Epithelial cell of prostate (primary cell): ENCODE results near the gene VPS8.

Experiments used
- DNase-seq: peaks from one replicate; pipeline ENCODE4 v3.0.0-alpha.2; 2011; ENCODE audit warnings: low read depth, low spot score
- H3K27ac ChIP-seq: fragments of 450-650 bp; 2 replicates; pipeline ENCODE4 v1.5.1; 2017; ENCODE audit warnings: mild to moderate bottlenecking

VPS8 gene

DNA sequence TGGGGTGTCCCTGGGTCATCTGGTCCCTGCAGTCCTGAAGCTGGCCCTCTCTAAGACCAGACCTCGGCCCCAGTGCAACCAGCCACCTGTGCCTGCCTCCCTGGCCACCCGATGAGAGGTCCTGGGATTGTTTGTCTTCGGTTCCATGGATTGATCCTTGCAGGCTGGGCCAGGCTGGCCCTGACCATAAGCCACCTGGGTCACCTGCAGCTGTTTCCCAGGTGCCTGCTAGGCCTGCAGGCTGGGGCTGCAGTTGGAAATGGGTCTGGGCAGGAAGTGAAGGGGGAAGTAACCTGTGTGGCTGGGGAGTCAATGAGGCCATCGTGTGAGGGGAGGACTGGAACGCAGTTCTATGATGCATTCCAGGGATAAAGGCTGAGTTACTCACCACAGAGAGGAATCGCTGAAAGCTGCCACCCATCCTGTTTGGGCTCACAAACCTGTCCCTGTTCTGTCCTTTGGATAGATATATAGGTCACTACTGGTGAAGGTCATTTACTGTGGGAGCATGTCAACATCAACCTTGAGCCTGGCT, 30.9 kb upstream of the VPS8 start:
- no peak overlapping the region for H3K27ac ChIP-seq
- no peak for DNase-seq

DNA sequence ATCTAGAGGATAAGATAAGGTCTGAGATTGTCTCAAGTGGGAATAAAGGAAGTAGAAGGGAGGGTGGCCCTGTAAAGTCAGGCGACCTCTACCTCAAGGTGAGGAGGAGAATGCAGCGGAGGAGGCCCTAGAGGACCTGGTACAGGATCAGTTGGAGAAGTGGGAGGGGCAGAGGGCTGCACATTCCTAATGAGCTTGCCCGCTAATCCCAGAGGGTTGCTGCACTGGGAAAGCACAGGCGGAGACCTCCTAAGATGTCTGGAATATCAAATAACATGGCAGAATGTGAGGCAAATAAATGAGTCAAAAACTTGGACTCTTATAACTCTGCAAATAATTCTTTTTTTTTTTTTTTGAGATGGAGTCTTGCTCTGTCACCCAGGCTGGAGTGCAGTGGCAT, 30.2 kb upstream of the VPS8 start:
- DNase-seq, result no peak
- H3K27ac ChIP-seq, result no peak overlapping the region

DNA sequence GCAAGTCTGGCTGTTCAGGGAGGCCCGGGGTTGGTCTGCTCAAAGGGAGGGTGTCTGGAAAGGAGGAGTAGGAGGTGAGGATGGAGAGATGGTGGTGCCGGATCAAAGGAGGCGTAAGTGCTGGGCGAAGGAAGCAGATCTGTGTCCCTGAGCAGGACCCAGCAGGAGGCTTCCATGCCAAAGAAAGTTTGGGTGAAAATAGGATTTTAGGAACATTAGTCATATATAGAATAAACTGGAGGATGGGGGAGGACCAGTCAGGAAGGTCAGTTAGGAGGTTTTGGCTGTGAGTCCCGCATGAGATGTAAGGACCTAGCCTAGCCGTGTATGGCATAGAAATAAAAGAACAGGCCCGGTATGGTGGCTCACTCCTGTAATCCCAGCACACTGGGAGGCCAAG, 28.6 kb upstream of the VPS8 start:
- no peak for DNase-seq

DNA sequence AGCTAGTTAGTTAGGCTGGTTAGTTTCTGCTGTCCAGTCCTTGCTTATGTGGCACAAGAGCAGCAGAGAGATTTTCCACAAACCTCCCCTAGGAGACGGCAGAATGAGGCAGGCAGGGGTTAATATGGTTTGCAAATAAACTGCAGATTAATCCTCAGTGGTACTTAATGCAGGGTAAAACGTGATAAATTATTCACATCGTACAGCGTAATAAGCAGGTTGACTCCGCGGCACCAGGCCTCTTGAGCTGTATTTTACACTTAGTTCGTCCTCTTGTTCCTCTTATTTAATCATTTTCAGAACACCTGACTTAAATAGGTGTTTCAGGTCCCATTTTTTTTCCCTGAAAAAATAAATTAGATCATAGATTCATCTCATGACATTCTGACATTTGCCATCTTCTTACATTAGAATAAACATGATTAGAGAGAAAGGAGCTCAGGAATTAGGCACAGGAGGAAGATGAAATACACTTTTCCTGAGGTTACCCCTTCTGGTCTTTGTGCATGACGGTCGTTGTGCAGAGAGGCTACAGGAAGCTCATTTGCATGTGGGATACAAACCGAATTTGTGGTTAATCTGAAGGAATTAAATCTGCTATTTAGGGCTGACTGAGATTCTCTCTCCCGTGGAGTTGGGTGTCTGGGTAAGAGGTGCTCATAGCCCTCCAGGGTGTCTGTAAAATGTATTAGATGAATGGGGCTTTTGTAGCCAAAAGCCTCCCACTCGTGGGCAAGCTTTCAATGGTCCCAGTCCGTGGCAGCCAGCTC, 27.1 kb upstream of the VPS8 start:
- DNase-seq, result no peak
- H3K27ac ChIP-seq, result no peak overlapping the region

More for the DNA sequence above, 28.6 kb upstream of the VPS8 start:
- no peak overlapping the region for H3K27ac ChIP-seq

DNA sequence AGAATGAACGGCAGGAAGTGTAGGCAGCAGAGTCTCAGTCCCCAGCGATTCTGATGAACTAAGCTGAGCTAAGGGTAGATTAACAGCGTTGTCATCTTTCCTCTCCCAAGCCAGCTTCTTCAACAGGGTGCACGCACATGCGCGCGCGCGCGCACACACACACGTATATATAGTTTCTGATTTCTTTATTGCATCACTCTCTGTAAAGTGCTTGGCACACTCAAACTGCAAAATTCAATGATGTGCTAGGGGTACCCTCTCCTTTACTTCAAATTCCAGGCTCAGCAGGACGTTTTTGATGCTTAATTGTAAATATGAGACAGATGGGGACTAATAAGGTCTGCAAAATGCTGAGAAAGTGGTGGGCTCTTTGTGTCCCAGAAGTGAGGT, 26.1 kb upstream of the VPS8 start:
- DNase-seq, result no peak
- no peak overlapping the region for H3K27ac ChIP-seq

DNA sequence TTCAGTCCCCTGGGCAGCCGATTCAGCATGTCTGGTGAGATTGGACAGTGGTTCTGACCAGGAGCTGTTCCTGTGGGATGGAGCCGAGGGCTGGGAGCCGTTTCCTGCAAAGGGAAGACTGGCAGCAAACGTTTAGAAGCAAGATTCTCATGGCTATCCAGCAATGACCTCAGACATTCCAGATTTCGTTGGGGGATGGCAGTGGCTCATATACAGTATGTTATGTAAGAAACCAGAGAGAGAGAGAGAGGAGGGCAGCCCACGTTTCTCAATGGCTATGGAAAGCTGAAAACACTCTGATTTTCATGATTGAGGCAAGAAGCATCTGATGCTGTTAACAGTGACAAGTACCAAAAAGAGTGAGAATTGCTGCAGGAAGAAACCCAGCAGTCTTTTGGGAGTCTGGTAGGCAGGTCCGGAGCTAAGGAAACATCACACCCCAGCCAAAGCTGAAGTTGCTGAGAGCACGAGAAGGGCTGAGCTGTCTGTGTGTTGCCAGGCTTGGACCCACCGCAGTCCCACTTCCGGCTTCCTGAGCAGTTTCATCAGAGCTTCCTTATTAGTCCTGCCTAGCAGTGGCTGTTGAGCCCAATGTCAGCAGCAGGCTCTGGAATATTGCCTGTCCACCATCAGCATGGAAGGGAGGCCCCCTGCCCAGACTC, 25.6 kb upstream of the VPS8 start:
- no peak for DNase-seq
- H3K27ac ChIP-seq, result no peak overlapping the region

DNA sequence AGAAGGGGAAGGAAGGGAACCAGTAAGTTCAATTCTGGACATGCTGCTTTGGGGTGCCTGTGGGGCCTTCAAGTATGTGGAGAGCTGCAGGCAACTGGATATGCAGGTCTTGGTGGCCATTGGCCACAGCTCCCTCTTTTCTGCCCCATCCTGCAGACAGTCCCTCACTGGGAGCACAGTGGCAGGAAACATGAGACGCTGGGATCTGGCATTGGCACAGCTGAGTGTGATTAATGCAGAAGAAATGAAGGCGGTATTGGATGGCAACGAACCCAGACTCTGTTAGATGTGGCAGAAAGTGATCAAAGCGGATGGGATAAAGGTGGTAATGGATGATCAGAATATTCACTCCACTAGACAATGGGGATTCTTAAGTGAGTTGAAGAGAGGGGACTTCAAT, 23.2 kb upstream of the VPS8 start:
- DNase-seq, result no peak
- no peak overlapping the region for H3K27ac ChIP-seq

DNA sequence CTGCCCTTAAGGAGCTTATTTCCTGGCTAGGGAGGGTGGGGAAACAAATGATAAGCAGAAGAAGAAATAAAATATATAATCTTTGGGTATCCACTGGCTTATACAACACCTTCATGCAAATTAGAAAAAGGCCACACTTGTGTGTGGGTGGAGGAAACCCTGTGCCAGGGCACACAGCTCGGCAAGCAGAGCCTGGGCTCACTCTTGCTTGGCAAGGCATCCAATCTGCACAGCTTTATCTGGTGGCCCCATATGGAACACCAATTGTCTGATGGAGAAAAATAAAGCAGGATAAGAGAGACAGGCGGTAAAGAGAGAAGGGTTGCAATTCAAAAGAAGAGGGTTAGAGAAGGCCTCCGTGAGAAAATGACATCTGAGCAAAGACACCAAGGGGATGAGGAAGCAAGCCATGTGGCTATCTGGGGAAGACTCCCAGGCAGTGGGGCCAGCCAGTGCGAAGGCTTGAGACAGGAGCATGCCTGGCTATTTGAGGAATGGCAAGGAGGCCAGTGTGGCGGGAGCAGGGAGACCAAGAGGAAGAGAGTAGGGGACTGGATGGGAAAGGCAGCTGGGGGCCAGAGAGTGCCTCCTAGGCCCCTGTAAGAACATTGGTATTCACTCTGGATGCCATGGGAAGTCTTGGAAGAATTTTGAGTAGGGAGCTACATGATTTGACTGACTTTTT, 22.5 kb upstream of the VPS8 start:
- DNase-seq, result no peak

DNA sequence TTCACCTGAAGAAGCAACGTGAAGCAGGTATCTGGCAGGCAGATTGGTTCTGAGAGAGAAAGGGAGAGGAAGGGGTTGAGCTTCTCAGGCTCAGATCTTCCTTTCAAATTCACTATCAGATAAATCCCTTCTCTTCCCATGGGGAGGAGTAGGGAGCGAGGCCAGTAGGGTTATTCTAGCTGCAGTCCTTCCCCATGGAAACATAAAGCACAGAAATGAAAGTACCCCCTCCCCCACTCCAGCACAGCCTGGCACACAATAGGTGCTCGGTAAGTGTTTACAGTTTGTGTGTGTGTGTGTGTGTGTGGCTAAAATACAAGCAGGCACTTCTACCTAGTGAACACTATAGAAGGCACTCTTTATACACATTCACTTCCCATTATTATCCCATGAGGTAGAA, 20.8 kb upstream of the VPS8 start:
- DNase-seq, result no peak
- H3K27ac ChIP-seq, result no peak overlapping the region

More for the DNA sequence above, 22.5 kb upstream of the VPS8 start:
- no peak overlapping the region for H3K27ac ChIP-seq

DNA sequence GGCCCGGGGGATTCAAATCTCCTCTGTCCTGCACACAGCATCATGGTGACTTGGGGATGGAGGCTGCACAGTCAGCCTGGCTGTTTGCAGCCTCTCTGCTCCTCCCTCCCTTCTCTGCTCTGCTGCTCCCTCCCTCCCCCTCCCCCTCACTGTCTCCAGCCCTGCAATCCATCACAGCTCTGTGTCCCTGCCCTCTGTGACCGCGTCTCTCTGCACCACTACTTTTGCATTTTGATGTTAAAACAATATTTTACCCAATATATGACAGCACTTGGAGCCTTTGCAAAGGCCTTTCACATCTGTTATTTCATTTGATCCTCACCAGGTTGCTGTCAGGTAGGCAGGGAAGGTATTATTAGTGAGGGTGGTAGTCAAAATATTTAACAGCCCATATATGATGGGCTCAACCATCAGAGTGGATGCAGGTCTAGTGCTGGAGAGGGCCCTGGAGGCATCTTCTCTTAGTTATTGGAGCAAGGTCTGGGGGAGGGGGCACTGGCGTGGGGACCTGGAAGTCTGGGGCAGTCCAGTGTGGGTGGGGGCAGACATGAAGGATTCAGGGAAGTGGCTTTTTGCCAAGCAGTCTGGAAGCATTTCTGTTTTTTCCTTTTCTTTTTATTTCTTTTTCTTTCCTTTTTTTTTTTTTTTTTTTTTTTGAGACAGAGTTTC, 16.3 kb upstream of the VPS8 start:
- no peak for DNase-seq

DNA sequence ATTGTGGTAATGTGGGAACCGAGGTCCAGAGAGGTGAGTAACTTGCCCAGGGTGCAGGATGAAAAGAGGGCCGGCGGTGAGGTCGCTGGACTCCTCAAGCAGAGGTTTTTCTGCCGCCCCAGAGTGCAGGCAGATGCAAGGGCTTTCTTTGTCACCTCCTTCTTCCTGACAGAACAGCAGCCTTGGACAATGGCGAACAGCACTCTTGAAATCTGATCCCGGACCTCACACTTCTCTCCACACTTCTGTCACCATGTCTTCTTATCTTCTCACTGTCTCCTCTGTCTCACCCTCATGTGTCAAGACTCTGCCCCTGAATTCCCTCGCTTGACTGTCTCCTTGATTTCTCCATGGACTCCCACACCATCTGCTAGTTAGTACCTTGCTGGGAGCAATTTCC, 15.4 kb upstream of the VPS8 start:
- DNase-seq, result no peak
- no peak overlapping the region for H3K27ac ChIP-seq

More for the DNA sequence above, 16.3 kb upstream of the VPS8 start:
- no peak overlapping the region for H3K27ac ChIP-seq

DNA sequence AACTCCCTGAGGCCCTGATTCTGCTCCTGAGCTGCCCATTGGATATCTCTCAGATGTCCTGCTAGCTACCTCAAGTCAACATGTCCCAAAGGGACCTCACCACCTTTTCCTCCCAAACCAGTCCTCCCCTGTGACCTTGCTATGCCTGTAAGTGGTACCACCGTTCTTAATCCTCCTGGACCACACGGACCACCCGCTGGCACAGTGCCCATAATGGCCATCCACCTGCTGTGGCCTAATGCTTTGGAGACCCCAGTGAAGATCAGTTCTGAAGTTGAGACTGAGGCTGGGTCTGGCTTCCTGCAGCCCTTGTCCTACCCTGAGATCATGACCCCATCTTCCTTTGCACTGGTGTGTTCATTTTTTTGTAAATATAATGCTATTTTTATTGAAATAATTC, 15.0 kb upstream of the VPS8 start:
- no peak for DNase-seq

DNA sequence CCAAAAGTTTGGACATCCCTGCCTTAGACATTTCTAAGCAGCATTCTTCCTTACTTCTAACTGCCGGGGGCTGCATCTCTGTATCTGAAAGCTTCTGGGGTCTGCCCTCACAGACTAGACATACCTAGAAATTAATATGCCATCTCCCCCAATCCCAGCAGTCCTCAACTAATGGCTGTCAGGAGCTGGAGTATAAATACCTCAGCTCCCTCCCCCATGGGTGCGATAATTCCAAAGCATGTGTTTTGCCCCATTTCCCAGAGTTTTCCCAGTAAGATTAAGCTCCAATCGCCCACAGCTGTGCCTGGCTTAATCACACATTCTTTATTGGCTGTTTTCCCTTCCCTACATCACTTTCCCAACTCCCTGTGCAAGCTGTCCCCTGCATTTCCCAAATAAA, 13.8 kb upstream of the VPS8 start:
- no peak for DNase-seq
- no peak overlapping the region for H3K27ac ChIP-seq

More for the DNA sequence above, 15.0 kb upstream of the VPS8 start:
- no peak overlapping the region for H3K27ac ChIP-seq

DNA sequence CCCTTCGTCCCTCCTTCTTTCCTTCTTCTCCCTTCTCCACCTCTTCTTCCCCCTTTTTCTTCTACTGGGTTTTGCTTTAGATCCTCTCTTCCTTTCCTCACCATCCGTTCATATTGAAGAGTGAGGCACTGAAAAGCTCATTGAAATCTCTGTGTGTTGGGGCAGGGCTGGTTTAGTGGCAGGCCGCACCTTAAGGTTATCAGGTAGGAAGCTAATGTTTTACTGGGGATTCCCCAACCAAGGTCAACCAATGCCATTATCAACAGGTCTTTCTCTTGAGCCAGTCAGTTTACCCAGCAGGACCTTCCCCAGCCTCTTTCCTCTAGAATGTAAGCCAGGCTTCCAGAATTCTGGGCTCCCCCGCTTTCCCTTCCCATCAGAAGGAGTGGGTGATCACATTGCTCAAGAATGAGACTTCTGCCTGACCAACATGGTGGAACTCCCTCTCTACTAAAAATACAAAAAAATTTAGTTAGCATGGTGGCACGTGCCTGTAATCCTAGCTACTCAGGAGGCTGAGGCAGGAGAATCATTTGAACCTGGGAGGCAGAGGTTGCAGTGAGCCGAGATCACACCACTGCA, 11.5 kb upstream of the VPS8 start:
- DNase-seq, result no peak
- no peak overlapping the region for H3K27ac ChIP-seq

DNA sequence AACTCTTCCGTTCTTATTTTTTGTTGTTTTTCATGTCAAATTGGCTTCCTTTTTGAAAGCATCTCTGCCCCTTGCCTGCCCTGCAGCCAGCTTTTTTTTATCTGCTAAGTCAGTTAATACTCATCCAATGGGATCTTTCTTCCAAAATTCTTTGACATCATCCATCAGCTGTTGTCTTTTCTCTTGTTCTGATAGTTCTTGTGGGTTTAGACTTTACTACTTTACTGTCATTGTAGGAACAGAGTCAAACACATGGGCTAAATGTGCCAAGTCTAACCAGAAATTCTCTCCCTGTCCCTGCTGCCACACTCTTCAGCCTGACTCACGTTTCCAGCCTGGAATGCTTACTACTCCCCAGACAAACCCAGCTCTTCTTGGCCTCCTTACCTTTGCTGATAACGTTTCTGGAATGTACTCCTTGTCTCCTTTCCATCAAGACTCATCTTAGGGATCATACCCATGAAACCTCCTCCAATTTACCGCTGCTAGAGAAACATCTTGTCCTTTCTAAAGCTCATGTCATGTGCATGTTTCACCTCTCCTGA, 10.7 kb upstream of the VPS8 start:
- DNase-seq, result no peak
- H3K27ac ChIP-seq, result no peak overlapping the region

DNA sequence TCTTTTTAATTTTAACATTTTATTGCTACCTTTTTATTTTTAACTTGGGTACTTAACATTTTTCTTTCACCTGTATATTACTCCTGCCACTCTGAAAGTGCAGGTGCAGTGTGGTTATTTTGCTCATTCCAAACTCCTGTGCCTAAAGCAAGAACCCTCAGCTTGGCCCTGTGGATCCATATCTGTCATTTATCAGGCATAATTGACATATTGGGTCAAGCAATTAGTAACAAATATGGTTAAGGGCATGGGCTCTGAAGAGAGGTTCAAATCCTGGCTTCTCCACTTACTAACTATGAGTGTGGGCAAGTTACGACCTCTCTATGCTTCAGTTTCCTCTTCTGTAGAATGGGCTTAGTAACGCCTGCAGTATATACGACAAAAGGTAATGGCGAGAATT, 9.8 kb upstream of the VPS8 start:
- no peak for DNase-seq
- no peak overlapping the region for H3K27ac ChIP-seq

DNA sequence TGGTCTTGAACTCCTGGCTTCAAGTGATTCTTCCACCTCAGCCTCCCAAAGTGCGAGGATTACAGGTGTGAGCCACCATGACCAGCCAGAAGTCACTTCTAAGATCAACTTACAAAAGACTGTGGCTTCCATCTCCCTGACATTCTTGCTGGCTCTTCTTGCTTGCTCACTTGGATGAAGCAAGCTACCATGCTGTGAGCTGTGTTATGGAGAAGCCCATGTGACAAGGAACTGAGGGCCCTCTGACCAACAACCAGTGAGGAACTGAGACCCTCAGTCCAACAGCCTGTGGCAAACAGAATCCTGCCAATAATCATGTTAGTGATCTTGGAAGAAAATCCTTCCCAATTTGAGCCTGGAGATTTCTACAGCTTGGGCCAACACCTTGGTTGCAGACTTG, 7.2 kb upstream of the VPS8 start:
- no peak for DNase-seq
- no peak overlapping the region for H3K27ac ChIP-seq

DNA sequence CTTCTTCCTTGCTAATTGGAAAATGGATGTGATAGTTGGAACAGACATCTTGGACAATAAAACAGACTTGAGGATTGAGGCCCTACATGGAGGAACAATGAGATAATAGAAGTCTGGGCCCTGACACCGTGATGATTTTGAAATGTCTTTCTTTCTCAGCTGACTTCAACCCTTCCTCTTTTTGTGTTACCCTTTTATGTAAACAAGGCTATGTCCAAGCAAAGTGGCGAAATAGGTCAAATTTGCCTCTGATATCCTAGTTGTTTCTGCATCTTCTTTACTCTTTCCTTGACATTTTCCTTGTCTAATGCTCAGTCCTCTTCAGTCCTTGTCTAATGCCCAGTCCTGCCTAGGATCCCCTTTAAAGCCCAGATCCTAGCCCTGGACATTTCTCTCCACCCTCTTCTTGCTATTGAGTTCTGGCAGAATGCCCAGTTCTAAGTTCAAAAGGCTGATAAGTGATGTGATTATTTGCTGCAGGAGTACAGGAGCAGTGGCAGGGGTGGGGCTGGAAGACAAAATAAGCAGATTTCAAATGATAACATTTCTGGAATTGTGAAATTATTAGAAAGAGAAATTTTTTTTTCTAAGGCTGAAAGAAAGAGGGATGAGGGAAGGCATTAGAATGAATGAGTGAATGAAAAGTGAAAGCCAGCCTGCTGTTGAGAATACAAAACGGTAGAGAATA, 6.5 kb upstream of the VPS8 start:
- no peak overlapping the region for H3K27ac ChIP-seq
- no peak for DNase-seq

DNA sequence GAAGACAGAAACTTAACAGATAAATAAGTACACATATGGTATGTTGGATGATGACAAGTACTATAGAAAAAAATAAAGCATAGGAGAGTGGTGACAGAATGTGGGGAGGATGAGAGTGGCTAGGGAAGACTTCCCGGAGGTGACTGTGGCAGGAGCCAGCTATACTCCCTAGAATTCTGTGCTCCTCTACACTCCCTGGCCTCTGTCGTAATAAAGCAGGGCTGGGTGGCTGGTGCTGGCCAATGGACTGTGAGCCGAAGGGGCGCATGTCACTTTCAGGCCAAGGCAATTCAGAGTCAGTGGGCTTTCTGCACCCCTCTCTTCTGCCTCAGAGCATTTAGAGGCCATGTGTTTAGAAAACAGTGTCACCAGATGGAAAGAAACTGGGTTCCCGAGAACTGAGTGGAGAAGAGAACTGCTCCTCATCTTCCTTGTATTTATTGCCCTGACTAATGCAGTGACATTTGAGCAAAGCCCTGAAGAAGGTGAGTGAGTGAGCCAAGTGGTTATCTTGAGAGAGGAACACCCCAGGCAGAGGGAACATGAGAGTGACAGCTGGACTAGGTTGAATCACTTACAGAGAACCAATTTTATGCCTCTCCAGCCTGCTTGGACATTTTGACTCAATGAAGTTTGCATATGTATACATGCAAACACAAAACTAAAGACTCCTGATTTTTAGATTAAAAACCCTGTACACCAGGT, 5.2 kb upstream of the VPS8 start:
- H3K27ac ChIP-seq, result no peak overlapping the region
- no peak for DNase-seq
